ENCODE results near the gene EPB41L2.
"Not testable (repeated sequence)": the region's sequence is repeated elsewhere in the genome, so short reads cannot be mapped to it uniquely, and the experiment has no call there.

EPB41L2 gene

DNA sequence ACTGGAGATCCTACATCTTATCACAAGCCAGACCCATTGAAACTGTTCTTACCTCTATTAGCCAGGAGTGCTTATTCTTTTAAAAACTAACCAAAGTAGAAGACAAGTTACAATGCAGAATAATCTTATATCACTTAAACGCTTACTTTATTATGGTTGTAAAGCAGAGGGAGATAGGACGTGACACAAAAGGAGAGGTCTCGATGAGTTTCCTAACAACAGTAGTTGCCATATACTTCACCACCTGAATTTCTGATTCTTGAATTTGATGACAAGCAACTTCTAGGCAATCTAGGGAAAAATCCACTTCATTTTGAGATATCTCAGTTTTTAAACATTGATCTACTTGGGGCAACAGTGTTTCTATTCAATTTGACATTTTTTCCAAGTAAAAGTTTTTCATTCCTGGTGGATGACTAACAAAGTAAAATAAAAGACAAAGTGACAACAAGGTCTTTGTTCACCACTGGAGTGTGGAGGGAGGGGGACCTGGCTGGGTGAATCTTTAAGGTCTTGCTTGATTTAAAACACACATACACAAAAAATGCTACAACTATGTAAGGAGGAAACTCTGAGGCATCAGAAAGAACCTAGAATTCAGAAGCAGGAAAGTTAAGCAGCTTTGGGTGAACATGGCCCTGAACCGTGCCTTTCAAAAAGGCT, 125.0 kb downstream of the EPB41L2 start:
- DNase-seq = no peak

DNA sequence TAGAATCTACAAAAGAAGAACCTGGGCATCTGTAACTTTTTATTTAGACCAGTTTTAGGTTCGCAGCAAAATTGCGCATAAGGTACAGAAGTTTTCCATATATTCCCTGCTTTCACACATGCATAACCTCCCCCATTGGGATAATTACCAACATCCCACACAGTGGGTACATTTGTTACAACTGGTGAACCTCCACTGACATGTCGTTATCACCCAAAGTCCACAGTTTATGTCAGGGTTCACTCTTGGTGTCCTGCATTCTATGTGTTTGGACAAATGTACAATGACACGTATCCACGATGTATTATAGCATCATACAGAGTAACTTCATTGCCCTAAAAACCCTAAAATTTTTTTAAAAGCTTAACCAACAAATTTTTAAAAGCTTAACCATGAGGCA, 126.1 kb downstream of the EPB41L2 start:
- no peak for DNase-seq

DNA sequence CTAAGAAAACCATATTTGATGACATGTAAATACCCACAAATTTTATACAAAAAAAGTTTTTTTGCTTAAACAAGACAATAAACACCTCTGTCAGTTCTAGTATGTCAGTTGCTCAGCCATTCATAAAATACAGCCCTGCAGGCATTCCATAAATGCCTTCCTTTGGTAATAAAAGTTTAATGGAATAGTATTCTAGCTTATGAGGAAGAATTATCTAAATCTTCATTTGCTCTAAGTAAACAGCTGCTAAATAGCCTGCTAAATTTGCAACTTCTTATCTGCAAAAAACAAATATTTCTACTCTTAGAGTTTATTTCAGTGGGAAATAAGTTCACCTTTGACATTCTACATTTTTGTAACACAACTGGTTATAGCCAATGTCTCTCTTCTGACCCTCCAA, 127.1 kb downstream of the EPB41L2 start:
- DNase-seq = no peak

DNA sequence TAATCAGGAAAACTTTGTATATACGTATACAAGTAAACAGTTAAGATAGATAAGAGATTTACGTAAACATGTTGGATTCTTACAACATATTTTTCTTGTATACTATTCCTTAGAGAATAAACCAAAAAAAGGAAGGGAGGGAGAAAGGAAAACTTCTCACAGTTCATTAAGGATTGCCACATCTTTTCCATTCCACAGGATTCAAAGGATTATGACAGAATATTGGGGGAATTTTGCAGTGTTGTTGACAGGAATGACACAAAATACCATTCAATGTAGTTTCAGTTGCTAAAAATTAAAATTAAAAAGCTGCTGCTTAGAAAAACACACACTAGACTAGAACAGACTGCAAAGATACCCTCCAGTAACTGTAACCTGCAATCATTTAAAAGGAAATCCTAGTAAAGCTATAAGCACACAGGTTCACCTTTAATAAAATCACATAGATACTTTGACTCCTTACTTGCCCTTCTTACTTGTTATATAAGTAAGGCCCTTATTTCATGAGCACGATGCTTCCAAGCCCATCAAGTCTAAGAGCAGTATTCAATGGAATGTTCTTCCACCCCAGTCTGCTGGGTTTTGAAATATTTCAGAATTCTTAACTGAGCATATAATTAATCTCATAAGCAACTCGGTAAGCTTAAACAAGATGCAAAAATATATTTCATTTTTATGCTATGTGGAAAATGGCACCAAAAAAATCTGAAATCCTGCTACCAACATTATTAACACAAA, 128.0 kb downstream of the EPB41L2 start:
- no peak for DNase-seq

DNA sequence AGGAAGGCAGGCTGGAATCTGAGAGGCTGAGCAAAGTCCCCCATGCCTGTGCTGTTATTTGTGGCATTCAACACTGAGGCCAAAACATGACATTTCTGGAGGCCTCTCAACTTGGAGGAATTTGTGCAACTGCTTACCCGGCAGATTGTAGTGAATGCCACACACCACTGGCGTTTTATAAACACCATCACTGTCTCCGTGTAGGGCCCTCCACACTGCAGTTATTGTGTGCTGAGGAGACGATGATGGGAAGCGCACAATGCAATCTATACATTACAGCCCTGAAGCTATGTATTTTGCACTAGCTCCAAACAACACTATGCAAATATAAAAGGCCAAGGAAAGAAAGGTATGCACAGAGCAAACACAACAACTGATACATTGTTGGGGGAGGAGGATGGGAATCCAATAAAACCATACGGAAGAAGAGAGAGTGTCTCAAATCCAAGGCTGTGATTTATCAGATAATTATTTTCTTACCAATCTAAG, 129.3 kb downstream of the EPB41L2 start:
- DNase-seq = no peak

DNA sequence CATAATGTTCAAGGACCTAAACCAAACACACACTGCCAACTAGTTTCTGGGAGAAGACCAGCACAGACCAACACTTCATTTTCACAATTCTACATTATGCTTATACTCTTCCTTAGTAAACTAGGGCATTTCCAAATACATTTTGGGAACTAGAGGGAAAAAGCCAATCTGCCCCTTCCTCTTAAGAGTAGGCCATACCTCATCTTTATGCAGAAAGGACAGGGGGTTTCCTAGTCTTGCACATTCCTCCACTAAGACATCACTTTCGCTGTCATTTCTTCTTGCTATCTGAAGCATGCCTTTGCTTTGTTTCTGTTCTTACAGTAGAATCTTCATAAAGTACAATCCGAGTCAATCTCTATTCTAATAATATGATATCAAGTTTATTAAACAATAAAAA, 130.1 kb downstream of the EPB41L2 start:
- no peak for DNase-seq

DNA sequence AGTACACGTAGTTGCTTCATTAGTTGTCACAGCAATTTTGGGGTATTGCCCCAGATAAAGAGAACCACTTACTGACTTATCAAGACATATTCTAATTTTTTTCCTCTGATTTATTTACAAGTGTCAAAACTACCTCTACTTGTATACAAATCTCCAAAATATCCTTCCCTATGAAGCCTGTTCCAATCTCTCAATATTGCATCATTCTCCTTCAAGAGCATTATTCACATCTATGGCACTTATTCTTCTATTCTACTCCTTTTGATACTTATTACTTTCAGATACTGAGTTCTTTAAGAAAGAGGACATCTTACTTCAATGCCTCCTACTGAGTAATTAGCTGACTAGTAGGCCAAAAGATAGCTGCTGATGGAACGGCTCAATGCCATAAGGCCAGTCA, 130.6 kb downstream of the EPB41L2 start:
- no peak for DNase-seq

DNA sequence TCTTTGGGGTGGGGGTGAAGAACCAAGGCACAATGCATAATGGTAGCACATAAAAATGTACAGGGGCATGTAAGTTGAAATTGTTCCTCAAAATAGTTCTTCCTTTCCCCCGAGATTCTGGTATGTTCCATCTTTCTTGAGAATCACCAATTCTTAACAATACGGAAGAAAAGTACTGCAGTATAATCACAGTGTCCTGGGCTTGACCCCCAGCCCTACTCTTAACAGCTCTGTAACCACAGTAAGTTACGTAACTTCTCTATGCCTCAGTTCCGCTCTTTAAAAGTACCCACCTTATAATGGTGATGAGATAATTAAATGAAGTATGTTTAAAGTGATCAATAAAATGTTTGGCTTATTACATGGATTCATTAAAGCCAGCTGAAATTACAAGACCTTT, 131.4 kb downstream of the EPB41L2 start:
- no peak for DNase-seq

DNA sequence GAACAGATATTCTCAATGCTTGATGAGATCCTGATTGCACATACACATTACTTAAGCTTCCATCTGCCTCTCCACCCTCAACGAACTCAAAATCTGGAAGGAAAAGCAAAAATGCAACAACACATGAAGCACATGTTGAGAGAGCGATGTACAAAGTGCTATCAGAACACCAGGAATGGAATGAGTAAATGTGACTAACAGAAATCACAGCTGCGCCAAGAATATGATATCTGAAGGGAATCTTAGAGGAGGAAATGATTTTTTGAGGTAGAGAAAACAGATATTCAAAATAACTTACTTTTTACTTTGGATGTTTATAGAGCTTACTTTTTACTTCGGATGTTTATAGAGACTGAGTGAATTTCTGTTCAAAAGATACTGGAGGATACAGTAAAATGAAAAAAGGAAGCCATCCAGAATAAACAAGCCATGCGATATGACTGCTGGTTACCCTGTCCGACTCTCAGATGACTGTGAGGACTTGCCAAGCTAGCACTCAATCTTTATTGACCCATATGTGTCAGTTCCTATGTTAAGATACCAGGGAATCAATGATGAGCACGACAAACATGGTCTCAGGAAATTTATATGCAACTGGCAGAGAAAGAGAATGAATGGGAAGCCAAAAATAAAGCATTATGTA, 133.9 kb downstream of the EPB41L2 start:
- no peak for DNase-seq

DNA sequence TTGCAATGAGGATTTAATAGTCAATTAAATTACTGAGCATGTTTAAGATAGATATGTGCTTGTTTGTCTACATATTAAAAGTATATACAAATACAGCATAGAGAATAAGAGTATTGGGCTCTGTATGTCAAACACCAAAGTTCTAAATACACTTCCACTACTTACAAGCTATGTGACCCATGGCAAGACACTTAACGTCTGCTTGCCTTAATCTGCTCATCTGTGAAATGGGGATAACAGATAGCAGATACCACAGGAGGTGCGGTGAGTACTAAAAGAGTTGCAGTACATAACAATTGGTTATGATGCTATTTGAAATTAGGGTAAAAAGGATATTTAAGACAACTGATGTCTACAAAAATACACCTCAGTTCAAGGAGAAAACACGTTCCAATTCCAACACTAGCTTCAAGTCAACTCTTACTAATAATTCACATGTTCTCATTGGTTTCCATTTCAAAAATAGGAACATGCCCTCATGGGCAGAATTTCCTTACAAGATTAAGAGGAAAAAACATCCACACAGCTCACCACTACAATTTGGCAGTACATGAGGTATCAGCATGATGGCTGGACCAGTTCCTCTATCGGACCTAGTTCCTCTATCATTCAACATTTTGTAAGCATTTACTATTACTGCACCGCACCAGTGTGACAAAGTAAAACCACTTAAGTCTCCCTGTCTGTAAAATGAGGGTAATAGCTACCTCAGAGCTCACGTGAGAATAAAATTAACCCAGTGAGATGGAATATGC, 134.7 kb downstream of the EPB41L2 start:
- DNase-seq = peak in 1 of 2 donors; percentile 9

DNA sequence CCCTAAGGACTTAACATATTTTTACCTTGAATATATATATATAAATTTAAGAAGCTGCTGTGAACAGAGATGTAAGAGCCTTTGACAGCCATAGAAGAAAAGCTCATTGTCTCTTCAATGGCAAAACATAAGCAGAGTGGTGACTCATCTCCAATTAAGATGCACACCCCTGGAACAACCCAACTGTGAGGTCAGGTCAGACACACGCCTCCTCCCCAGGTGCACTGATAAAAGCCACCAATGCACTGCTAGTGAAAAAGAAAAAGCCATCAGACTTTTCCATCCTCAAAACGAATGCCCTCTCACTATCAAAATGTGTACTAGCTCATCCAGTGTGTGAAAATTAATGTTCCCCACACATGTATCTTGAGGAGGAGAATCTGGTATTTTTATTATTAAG, 135.7 kb downstream of the EPB41L2 start:
- DNase-seq = no peak

DNA sequence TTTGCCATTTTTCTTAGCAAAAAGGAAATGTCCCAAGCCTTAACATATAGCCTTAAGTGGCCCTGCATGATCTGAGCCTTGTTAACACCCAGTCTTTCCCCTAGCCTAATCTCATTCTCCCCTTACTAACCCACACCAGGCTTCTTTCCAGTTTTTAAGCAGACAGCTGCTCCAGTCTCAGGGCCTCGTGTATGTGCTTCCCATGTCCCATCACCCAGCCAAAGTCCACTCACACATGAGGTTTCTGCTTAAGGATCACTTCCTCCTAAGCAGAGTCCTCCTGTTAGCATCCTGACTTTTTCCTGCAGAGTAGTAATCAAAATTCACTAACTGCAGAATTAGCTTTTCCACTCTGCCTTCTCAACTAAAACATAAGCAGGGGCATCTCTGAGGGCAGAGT, 139.7 kb downstream of the EPB41L2 start:
- DNase-seq = no peak

DNA sequence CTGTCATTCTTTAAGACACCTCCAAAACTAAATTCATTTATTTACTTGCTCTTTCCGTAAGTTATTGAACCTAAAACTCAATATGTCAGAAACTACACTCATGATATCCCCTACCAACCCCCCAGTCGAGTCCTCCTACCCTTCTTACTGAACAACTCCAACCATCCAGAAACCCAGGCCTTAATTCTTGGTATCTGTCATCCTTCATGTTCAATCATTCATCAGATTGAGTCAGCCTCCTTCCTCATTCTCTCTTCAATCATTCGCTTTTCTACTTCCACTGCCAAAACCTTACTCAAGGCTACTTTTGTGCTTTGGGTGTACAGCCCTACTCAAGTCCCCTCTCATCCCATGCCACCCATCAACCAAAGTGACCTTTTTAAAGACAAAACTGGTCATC, 140.1 kb downstream of the EPB41L2 start:
- DNase-seq = no peak

DNA sequence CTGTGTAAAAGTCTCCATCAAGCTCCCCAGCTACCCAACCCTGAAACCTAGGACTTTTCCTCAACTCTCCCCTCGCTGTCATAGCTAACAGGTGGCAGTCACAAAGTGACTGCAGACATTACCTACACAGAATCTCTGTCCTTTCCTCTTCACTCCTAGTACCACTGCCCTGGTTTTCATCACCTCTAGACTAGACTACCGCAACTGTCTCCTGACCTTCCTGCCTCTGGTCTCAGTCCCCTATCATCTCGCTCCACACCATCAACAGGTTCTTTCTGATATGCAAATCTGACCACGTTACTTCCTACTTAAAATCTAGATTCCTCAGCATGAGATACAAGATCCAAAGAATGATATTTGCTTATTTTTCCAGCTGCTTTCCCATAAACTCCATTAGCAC, 142.1 kb downstream of the EPB41L2 start:
- no peak for DNase-seq

DNA sequence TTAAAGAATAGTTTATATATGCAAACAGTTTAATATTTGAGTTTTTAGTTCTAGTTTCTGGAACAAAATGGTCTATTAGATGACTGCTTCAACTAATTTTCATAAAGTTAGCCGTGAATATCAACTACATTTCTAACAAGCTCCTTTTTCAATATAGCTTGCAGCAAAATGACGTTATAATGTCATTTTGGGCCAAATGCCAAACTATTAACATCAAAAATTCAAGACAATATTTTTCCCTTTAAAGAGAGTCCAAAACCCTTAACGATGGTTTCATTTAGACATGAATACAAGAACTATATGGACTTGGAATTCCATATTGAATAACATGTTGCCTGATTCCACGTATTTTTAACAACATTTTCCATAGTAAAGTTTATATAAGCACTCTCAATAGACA, 144.9 kb downstream of the EPB41L2 start:
- DNase-seq = no peak

DNA sequence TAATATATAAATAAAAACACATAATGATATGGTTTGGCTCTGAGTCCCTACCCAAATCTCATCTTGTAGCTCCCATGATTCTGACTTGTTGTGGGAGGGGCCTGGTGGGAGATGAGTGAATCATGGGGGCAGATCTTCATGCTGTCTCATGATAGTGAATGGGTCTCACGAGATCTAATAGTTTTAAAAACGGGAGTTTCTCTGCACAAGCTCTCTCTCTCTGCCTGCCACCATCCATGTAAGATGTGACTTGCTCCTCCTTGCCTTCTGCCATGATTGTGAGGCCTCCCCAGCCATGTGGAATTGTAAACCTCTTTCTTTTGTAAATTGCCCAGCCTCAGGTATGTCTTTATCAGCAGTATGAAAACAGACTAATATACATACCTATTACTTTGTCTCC, 147.4 kb downstream of the EPB41L2 start:
- not testable (repeated sequence) for DNase-seq

DNA sequence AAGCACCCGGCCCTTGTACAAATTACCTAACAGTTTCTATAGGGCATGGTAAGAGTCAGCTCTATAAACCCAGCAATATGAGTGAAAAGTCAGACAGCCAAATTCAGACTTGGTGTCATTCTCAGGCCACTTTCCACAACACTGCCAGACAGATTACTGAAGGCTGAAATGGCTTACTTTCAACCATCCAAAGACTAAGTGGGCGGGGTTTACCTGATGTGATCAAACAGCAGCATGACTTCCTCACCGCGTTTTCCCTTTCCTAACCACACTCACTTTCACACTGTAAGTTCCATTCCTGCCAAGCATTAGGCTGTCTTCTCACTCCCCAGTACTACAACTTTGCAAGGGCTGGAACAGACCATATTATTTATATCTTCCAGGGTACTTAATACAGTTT, 149.9 kb downstream of the EPB41L2 start:
- no peak for DNase-seq

DNA sequence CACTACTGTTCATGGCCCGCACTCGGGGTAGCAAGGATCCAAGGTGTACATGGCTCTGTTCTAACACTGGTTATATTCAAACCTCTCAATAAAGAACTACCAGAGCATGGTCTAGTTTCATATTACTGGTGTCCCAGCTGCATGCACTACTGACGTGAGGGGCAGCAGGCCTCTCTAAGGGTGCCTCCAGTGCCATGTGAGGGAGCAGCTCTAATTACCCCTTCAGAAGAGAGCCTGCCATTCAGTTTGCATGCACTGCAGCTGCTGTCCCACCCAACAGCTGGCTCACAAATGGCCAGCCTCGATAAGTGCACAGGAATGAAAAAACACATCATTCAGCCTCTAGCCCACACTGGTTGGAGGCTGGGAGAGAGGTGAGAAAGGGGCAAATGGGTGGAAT, 150.6 kb downstream of the EPB41L2 start:
- DNase-seq = no peak

DNA sequence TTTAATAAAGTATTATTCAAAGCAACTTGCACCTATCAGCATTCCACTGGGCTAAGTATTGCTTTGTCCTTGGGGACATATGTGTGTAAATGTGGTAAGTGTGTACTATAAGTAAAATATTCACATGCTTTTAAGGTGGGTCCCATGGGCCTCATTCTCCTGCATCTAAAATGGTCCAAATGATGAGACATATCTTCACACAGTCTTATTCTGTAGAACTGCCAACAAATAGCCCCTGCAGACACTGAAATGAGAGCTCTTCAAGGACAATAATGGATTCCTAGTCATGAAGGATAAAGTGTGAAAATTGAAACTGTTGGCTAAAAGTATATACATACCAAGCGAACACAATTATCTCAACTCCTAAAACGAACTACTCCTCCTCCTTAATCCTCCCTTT, 154.1 kb downstream of the EPB41L2 start:
- DNase-seq = no peak

DNA sequence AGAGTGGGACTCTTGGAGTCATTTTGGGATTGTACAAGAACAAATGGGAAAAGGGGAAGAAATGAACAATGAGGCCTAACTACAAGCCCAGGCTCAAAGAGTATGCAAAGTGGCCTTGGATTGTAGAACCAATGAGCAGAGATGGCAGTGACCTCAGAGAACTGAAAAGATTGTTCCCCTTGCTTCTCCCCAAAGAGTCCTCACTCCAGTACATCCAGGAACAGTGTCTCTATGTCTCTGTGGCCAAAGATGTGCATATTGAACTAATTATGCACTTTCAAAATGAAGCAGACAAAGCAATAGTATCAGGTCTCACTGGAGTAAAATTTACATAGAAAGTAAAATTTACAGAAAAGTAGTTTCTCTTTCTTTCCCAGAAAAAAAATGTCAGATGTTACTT, 154.9 kb downstream of the EPB41L2 start:
- DNase-seq = no peak

DNA sequence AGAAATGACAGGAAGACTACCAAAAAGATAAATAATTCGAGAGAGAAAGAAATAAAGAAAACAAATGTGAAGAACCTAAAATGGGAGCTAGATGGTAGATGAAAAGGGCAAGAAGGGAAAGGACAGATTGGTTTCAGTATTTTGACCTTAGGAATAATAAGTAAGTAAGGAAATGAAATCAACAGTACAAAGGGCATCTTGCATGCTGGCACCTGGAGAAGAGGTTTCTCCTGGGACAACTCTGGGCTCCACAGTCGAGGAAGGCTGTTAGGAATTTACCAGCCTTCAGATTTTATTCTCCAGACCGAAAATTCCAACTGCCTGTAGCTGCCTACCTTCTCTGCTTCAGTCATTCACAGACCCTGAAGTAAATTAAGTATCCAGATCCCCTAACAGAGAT, 155.4 kb downstream of the EPB41L2 start:
- DNase-seq = no peak

DNA sequence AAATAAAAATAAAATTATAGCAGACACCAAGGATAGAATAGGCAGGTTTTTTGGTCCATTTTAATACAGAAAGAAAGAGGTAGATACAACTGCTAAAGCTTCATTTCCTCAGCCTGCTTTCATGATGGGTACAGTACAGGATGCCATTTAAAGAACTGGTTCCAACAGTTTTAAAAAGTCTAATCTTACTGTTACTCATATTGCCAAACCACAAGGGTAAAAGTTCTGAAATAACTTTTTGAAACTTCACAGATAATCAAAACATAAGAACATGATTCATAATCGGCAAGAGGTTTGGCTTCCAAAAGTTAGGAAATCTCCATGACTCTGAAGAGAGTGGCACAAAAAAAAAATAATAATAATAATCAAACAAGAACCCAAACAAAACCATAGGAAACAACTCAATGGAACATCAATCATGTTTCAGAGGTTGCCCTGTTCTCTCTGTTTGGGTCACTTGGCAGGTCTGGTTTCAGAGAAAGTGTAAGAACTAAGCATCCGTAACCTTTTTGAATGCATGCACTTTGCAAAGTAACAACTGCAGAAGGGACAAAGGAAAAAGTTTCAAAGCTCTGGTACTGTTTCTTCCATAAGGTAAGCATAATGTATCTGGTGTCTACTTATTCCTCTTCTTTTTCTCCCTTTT, 156.2 kb downstream of the EPB41L2 start:
- DNase-seq = no peak

DNA sequence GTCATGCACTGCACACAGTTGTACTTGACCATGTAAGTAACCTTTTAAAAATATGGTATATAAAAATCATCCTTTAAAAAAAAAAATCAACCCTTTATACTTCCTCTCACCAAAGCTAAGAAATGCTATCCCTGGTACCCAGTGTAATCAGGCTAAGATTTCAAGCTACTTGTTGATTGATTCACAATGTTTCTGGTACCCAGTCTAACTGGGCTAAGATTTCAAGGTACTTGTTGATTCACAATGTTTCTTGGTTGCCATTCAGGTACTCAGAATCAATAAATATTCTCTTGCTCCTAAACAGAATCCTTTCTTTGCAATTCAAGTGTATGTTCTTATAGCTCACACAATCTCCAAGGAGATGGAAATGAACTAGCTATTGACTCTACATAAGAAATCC, 159.4 kb downstream of the EPB41L2 start:
- no peak for DNase-seq
